ENCODE results near the gene PCDH12.
"Not testable (repeated sequence)": the region's sequence is repeated elsewhere in the genome, so short reads cannot be mapped to it uniquely, and the experiment has no call there.

PCDH12 gene

DNA sequence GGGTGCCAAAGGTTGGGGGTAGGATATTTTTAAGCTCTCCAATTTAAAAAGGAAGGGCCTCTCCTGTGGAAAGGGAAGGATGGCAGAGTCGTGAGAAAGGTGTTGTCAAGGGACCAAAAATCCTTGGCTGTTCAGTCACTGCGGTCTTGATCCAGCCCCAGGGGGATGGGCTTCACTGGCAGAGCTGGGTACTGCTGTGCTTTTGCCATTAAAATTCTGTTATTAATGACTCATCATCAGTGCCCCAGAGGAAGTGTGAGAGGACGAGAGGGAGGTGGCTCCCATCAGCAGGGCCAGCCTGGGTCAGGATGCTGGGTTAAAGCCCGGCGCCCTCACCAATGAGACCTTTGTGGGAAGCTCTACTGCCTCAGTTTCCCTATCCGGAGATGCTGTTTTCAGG is 16.7 kb downstream of the PCDH12 start:
- no peak for DNase-seq (ENCODE audit: low read depth in 2 of 3, low spot score in 2 of 3)

GRCh38 chr5:141940695-141941271 is 17.2 kb downstream of the PCDH12 start:
- DNase-seq (ENCODE audit: low read depth in 2 of 3, low spot score in 2 of 3) = no peak

DNA sequence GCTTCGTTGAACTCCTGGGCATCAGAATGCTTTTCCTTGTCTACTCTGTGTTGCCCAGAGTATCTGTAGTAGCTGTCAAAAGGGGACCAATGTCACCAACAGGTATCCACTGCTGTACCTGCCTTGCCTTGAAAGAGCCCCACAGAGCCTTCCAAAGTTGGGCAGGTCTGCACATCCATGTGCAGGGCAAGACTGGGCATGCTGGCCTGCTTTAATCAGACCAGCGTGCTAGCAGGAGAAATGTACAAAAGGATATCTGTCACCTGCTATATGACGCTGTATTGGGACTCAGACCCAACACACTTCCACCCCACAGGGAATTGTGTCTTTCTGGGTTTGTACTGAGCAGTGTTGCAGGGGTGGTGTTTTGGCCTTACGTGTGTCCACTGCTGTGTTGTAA is 22.5 kb downstream of the PCDH12 start:
- no peak for DNase-seq (ENCODE audit: low read depth in 2 of 3, low spot score in 2 of 3)

DNA sequence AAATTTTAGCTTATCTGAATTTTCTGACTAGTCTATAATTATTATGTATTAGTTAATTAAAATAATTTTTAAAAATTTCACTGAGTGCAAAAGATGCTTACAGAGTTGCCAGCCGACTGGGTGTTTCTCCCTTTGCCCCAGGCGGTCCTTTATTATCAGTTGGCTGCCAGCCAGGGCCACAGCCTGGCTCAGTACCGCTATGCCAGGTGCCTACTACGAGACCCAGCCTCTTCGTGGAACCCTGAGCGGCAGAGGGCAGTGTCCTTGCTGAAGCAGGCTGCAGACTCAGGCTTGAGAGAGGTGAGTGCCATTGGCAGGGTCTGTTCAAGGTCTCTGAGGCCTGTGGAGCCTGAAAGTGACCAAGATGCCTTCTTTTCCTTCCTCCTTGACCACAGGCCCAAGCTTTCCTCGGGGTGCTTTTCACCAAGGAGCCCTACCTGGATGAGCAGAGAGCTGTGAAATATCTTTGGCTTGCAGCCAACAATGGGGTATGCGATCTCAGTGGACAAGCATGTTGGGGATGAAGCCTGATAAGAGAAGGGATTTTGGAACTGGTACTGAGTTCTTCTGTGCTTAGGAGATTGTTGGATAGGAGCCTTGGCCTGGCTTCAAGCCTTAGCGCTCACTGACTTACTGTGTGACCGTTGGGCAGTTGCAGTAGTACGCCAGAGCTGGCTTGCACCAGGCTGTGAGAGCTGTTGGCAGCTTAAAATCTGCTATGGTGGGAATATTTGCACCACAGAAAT is 23.7 kb downstream of the PCDH12 start:
- no peak for DNase-seq (ENCODE audit: low read depth in 2 of 3, low spot score in 2 of 3)

GRCh38 chr5:141933151-141933550 is 24.9 kb downstream of the PCDH12 start:
- no peak for DNase-seq (ENCODE audit: low read depth in 2 of 3, low spot score in 2 of 3)

- DNase-seq (ENCODE audit: low read depth in 2 of 3, low spot score in 2 of 3) = no peak
These were observed 26.3 kb downstream of the PCDH12 start for GRCh38 chr5:141931694-141932093.

GRCh38 chr5:141929398-141930058 is 28.5 kb downstream of the PCDH12 start:
- DNase-seq (ENCODE audit: low read depth in 2 of 3, low spot score in 2 of 3) = no peak

DNA sequence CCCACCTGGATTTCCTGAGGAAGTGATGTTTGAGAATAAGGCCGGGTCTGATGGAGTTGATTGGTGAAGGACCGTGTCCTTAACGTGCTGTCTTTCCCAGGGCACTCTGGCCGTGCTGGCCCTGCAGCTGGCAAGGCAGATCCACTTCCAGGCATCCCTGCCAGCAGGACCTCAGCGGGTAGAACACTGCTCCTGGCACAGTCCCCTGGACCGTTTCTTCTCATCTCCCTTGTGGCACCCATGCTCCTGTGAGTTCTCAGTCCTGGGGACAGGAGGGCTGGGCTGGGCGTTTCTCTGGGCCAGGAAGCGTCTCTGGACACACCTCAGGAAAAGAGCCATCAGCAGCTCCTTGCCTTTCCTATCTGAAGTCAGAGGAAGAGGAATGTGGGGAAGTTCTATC is 30.0 kb downstream of the PCDH12 start:
- no peak for DNase-seq (ENCODE audit: low read depth in 2 of 3, low spot score in 2 of 3)

DNA sequence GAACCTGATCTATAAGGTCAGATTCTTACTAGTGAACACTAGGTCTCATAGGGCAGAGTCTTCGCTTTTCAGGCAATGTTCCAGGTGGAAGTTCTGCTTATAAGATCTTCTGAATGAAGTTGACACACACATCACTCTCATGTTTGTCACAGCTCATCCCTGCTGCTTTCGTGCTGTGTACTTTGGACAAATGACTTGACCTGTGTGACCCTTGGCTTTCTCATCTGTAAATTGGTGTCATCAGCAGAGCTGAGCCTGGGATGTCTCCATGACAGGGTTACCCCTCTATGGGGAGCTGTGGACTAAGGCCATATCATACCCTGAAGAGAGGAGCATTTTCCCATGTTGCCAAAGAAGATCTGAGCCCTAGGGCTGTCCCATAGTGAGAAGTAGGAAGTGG is 31.6 kb downstream of the PCDH12 start:
- DNase-seq (ENCODE audit: low read depth in 2 of 3, low spot score in 2 of 3) = no peak

GRCh38 chr5:141923448-141924313 is 34.3 kb downstream of the PCDH12 start, which contains the start of gene DELE1:
Gene DELE1 (plus strand): TSS chr5:141923871. CDS start chr5:141923942, 71 bp downstream.
- peak; percentile 79 to 96 (median 85) for DNase-seq (ENCODE audit: low read depth in 2 of 3, low spot score in 2 of 3)

DNA sequence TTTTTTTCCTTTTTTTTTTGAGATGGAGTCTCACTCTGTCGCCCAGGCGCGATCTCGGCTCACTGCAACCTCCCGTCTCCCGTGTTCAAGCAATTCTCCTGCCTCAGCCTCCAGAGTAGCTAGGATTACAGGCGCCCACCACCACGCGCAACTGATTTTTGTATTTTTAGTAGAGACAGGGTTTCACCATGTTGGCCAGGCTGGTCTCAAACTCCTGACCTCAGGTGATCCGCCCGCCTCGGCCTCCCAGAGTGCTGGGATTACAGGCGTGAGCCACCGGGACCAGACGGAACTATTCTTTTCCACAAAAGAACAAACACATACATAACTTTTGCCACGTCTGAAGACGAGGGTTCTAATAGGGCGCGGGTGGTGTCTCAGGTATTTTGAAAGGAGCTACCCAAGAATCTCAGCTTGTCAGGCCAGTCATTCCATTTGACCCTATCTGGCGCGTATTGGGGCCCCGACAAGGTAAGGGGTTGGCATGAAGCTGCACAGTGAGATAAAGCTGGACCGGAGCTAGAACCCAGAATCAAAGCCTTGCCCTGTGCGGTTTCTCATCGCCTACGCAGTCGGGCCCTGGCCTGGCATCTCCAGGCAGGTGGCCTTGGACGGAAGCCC is 35.1 kb downstream of the PCDH12 start:
- not testable (repeated sequence) for DNase-seq (ENCODE audit: low read depth in 2 of 3, low spot score in 2 of 3)

DNA sequence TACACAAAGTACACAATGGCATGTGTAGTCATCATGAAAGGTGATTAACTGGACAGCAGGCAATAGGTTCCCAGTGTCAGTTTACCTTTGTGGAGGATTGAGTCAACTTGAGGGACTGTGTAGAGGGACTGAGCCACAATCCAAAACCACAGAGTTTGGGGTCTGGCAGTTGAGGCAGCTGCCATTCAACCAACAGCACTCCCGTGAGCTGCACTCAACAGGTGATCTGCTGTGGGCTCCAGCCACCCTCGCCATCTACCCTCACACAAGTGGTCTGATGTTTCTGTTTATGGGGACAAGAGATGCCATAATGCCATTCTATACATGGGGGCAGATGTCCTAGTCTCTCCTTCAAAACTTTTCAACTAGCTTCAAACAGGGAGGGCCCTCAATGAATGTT is 37.2 kb downstream of the PCDH12 start:
- DNase-seq (ENCODE audit: low read depth in 2 of 3, low spot score in 2 of 3) = no peak

DNA sequence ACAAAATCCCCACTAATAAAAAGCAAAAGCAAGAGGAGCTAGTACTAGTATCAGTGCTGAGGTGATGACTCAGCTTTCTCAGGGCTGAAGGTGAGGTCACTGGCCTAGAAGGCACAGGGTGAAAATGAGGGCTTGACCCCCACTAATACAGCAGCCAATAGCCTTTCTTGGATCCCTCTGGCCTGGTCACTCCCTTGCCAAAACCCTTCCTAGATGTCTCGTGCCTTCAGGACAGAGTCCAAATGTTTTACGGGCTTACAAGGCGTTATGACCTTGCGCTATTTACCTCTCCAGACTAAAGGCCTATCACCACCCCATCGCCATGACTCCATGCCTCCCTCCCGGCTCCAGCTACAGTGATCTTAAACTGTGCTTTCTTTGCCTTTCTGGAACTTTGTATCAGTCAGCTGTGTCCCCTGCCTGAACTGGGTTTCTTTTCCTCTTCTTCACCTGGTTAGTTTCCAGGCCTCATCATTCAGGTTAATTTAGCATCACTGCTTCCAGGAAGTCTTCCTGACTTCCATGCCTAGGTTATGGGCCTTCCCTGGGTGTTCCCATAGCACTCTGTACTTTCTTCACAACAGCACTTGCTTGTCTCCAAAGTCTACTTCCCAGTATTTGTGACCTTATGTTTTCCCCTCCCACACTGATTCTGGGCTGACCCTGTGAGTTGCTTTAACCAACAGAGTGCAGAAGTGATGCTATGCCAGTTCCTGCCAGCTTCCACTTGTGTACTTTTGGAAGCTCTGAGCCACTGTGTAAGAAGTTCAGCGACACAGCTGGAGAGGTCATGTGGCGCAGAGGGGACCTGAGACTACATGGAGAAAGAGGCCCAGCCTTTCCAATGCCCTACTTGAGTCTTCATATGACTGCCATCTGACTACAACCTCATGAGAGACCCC is 38.5 kb downstream of the PCDH12 start:
- no peak for DNase-seq (ENCODE audit: low read depth in 2 of 3, low spot score in 2 of 3)

GRCh38 chr5:141917760-141918159 is 40.2 kb downstream of the PCDH12 start:
- no peak for DNase-seq (ENCODE audit: low read depth in 2 of 3, low spot score in 2 of 3)

DNA sequence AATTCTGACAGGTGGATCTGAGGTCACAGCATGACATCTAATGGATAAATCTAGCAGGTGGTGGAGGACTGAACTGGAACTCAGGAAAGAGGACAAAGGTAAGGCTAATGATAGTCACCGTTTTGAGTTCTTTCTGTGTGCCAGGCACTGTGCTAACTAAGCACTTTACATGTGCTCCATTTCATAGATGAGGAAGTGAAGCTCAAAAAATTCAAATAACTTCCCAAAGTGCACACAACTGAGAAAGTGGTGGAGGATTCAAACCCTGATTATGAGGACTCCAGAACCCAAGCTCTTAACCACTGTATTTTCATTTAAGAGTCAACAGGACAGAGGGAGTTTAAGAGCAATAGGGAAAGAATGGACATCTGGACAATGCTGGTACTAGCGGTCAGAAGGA is 41.5 kb downstream of the PCDH12 start:
- DNase-seq (ENCODE audit: low read depth in 2 of 3, low spot score in 2 of 3) = no peak

DNA sequence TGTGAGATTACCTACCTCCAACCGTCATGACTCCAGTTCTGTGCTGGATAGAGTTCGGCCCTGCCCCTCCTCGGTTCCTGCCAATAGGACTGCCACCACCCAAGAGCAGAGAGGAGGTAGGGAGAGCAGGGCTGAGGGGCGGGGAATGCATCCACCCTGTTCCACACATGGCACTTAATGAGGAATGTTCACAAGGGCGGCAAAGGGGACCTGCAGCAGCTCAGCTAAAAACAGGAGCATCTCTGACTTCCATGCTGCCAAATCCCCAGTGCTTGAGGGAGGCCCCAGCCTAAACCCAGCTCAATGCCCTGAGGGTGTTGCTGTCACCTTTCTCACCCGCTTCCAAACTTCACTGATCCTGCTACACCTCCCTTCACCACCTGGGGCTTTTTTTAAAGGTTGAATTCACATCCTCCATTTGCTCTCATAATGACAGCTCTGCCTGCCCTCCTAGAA is 42.1 kb downstream of the PCDH12 start:
- no peak for DNase-seq (ENCODE audit: low read depth in 2 of 3, low spot score in 2 of 3)

DNA sequence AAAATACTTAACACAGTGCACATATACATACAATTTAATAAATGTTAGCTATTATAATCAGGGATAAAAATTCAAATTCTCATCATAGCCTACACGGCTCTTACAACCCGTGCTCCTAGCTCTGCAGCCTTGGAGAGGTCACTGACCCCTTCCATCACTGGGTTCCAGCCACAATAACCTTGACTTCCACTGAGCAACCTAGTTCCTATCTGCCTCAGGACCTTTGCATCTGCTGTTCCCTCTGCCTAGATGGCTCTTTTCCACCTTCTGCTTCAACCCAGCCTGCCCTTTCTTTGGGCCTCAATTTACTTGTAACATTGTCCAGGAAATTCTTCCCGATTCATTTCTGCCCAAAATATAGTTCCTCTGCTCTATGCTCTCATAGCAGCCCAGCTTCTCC is 43.2 kb downstream of the PCDH12 start:
- no peak for DNase-seq (ENCODE audit: low read depth in 2 of 3, low spot score in 2 of 3)

GRCh38 chr5:141914199-141914743 is 43.7 kb downstream of the PCDH12 start:
- no peak for DNase-seq (ENCODE audit: low read depth in 2 of 3, low spot score in 2 of 3)

- no peak for DNase-seq (ENCODE audit: low read depth in 2 of 3, low spot score in 2 of 3)
These were observed 44.3 kb downstream of the PCDH12 start for GRCh38 chr5:141913560-141914198.

All from activated CD8-positive, alpha-beta memory T cell treated with anti-CD3 and anti-CD28 coated beads for 48 hours (primary cell).